Muscle of back (tissue), 13 donors: ENCODE data around the gene VSX2. TPM values are rescaled to one million over a fixed set of nuclear protein-coding genes. Genes with fewer than 3 reads are reported as not detected.

Source experiments
- DNase-seq, 3 donors: peaks; one replicate each; pipeline versions ENCODE4 v3.0.0 to v3.0.0-alpha.2; 2013
- long read RNA-seq, 9 donors: transcript quantifications; one replicate each; lab custom pipeline, GENCODE V29; 2026
- polyA plus RNA-seq, 10 donors: library from polyadenylated mRNA; unstranded; fragments of 120-200 nt; gene quantifications; one replicate each; pipeline ENCODE4 v1.2.1, GENCODE V29; 2013; ENCODE audit not compliant: insufficient read length in 10 of 10

VSX2 gene
- polyA plus RNA-seq, result under 1 TPM in 1 of 10 donors, not detected in 9; 0.04 TPM
- long read RNA-seq, donor 1, result 0 reads
- long read RNA-seq, donor 2, result 0 reads
- long read RNA-seq, donor 3, result 0 reads
- long read RNA-seq, donor 4, result 0 reads
- long read RNA-seq, donor 5, result 0 reads
- long read RNA-seq, donor 6, result 0 reads
- long read RNA-seq, donor 7, result 0 reads
- long read RNA-seq, donor 8, result 0 reads
- long read RNA-seq, donor 9, result 0 reads

DNA sequence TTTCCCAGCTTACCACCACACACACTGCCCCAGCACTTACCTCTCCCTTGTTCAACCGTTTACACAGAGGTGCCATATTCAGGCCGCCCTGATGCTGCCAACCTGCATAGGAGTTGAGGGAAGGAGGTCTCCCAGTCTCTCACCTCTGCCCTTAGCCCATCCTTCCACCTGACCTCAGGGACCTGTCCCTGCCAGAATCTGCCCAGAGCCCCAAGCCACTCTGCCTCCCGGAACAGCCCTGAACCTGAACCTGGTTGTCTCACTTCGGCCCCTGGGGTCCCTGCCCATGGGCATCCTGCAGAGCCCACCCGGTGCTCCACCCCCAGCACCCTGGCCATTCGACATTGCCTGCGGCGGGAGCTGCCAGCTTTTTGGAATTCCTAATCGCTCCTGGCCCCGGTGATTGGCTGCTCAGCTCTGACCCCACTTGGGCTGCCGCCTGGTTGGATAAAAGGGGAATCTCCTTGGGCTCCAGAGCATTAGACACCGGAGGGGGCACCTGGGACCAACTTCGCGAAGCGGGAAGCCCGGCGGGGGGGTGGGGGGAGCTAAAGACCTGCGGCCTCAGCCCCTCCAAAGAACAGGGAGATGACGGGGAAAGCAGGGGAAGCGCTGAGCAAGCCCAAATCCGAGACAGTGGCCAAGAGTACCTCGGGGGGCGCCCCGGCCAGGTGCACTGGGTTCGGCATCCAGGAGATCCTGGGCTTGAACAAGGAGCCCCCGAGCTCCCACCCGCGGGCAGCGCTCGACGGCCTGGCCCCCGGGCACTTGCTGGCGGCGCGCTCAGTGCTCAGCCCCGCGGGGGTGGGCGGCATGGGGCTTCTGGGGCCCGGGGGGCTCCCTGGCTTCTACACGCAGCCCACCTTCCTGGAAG is at the start of gene VSX2:
TSS of gene VSX2 (plus strand) at position 476 of the 874 bp plus-strand sequence. CDS start at position 589, 113 bp downstream.
- DNase-seq, result no peak

DNA sequence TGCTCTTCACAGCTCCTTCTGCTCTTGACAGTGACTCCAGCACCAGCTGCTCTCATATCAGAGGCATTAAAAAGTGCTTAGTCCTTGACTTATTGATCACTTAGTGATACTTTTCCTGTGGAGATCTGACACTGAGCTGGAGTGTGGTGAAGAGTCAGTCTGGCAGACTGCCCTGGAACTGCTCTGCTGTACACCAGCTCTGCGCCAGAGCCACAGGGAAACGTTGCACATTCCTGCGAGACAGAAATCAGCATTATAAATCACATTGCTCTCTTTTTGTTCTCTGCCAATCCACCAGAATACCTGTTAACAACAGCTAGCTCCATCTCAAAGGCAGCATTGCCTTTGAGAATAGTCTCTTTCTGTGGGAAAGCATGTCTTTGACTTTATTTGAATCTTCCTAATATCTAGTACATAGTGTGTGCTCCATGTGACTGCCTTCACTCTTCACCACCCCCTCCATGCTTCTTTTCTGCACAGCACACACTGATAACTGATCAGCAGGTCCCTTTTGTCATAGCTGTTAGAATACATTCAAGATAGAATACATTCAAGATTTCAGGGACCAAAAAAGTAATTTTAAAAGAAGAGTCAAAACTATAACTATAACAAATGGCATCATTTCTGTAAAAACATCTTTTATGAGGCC is 48.2 kb upstream of the VSX2 start:
- DNase-seq, result no peak

DNA sequence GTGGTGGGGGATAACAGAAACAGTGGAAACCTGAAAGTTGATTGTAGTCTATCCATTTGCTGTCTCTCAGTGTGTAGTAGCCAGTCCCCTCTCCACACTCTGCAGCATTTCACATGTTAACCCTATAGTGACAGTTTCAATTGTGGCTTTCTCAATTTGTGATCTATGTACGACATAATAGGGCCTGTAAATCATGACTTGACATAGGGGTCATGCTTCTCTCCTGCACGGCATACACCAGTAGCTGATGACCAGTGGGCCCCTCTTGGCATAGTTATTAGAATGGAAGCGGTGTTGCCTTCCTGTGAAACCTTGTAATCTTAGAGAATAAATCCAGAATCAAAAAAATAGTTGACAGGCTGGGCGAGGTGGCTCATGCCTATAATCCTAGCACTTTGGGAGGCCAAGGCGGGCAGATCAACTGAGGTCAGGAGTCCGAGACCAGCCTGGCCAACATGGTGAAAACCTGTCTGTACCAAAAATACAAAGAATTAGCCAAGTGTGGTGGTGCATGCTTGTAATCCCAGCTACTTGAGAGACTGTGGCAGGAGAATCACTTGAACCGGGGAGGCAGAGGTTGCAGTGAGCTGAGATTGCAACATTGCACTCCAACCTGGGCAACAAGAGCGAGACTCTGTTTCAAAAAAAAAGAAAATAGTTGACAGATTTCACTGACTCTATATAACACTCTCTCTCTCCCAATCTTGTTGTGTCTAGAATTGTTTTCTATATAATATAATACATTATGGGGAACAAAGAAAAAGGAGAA is 44.6 kb upstream of the VSX2 start:
- DNase-seq, result no peak

DNA sequence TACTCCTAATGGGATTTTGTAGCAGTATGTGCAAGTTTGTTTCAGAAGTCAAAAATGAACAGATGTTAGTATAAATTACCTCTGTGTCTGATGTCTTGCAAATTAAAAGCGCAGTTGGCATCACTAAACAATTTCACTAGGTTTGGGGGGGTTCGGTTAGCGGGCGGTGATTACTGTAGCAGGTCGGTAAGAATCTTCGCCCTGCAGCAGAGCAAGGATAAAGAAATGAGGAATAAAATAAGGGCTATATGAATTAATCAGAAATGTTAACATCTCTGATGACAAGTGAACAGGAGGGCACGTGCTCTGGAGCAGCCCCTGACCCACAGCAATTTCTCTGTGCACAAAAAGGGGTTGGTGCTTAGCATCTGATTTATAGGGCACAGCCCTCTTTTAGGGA is 43.6 kb upstream of the VSX2 start:
- no peak for DNase-seq

DNA sequence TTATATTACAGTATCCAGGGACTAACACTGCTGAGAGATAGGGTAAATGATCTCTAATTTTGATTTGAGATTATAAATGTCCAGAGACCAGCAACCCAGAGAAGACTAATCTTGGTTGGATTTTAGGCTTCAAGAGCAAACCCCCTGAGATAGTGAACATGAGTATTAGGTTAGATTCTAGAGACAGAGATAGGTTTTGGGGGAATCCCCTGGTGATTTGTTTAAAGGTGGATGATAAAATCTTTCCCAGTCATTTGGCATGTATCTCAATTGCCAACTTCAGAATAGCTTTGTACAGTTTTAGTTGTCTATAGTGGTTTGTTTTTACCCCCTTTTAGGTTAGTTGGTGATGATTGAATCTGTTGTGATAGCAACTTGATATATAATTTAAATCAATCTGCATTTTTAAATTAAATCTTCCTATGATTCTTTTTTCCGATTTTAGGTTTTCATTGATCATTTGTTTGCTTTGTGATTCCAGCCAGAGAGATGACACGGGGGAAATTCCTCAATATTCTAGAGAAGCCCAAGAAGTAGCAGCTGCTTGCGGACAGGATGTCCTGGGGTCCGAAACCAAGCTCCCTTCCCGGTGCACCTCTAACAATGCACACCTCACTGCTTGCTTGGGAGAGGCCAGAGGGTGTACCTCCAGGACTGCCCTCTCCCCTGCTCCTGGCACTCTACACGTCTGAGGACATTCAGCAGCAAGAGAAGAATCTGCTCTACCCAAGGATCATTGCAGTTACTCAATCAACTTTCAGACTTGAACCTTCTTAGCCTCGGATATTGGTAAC is 40.6 kb upstream of the VSX2 start:
- no peak for DNase-seq

DNA sequence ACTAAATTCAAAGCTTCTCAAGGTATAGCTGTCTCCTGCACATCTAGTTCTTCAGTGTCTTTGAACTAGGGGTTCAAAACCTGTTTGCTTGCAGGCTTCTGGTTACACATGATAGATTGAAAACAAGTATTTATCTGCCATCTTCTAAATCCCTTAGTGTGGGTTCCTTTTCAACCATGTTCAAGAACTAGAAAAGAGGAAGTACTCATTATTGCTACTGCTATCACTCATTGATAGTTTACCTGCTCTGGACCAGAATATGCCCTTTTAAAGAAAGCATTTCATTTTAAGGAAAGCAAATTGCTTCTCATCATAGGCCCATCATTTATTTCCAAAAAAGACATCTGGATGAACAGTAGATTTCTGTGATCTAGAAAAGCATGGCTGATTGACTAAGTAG is 37.1 kb upstream of the VSX2 start:
- no peak for DNase-seq

DNA sequence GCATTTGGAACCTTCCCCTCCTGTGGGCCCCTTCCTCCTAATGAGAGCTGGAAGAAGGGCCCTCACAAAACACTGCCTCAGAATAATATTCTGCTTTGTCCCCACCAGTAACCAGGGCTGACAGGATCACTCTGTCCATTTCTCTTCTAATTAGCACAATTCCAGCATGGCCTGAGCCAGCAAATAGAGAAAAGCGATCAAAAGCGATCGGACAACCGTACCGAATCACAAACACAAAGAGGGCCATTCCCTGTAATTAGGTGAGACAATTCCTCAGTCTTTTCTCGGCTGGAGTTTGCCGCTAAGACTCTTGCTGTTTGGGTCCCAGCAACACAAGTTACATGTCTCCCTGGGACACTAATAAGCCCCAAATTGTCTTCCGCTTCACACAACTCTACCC is 35.6 kb upstream of the VSX2 start:
- no peak for DNase-seq

DNA sequence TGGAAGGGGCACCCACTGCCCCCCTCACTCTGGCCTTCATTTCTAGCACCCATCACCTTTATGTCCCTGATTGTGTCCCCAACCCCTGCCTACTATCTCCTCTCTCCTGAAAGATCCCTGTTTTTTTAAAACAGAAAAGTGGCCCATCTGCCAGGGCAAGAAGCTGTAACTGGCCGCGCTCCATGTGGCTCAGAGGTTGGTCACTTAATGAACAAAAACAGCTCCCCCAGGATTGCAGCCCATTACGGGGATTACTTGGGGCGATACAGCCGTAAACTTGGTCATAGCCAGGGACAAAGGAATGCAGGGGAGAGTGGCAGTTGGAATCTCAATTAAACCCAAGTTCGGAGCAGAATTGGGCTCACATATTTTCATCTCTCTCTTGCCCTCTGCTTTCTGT is 34.8 kb upstream of the VSX2 start:
- DNase-seq, result no peak

DNA sequence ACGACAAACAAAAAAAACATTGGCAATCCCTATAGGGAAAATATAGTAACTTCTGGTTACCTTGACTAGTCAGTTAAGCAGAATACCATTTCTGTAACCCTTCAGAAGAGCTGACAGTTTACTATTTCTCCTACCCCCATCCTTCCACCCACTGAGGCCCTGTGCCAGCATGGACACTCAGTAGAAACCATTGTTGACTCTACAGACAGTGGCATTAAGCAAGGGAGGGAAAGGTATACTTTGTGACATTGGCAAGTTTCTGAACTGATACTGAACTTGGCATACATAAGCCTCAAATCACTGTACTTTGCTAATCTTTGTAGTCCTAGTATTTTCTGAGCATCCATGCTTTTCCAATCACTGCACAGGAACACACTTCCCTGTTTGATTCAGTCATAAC is 33.4 kb upstream of the VSX2 start:
- no peak for DNase-seq

DNA sequence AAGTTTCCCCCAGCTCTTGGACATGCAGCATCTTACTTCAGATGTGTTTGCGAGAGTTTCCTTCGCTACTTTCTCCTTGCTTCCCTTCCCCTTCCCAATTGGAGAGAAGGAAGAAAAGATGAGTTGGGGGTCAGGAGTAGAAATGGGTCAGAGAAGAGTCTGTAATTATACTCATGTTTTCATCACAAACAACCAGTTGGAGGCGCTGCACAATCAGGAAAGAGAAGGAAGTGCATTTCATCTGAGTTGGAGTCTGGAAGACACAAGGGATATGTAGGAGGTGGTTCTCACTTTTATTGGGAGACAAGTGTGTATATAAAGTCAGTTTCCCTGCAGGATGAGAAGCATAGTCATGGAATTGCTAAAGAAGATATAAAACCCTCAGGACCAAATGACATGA is 31.3 kb upstream of the VSX2 start:
- no peak for DNase-seq

DNA sequence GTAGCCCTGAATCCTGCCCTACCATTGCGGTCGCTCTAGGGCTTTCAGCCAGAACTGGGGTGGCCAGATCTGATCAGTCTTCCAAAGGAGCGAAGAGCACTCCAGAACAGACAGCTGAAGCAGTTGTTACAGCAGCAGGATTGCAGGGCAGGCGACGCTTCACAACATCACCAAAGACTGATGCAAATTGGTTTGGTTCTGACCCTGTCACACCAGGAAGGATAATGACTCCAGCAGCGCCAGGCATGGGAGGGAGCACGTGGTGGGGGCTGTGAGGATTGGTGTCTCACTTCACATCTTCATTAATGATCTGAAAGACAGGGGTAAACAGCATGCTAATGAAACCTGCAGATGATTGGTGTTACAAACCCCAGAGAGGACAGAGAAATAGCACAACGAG is 30.6 kb upstream of the VSX2 start:
- DNase-seq, result no peak

DNA sequence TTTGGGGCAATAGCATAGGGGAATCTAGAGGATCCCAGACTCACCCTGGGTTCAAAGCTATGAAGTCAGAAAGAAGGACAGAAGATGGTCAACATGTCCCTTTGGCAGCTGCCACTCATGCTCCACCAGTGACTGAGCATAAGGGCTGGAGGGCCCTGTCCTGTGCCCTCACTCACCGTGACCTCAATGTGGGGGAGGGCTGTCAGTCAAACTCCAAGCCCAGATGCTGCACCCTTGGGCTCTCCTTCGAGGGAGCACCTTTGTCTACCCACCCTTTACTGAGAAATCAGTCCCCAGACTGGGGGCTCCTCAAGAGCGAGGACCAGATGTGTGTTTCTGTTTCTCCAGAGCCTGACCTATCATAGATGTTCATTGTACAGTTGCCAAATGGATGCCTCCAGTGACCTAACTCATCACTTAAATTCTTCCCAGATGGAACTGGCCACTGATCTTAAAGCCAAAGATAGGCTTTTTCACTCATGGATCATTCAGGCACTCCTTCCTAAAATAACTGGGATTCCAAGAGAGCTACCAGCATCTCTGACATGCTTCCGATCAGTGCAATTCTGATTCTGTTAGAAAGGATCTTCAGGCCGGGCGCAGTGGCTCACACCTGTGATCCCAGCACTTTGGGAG is 27.2 kb upstream of the VSX2 start:
- no peak for DNase-seq

DNA sequence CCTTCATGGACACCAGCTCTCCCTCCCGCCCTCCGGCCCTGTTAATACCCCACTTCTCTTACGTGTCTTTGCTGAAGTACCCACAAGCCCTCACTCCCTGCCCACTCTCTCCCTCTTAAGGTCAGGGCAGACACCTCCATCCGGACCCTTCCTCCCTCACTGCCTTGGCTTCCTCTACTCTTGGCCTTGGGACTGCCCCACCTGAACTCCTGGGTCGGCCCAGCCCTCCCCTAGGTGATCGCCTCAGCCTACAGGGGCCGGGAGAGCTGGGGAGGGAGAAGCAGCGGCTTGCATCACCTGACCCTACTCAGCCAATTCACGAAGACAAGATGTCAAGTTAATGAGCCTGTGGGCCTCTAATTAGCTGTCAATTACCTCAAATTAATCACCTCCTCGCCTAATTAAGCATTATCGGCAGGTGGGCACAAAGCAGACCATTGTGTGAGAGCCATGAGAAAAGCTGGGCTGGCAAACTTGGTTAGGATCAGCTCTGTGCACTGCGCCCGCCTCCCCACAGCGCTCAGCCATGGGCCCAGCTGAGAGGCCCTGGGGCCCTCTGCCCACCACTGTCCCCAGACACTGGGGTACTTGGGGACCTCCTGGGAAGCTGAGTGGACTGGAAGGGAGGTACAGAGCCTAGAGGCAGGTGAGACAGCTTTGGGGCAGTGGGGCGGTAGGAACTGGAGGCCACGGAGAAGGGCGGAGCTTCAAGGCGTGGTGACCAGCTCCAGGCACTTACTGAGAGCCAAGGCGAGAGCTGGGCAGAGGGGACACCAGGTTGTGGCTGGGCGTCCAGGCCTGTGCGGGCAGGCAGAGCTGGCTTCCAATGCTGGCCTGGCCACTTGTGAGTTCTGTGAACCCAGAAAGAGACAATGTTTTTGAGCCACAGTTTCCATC is 25.1 kb upstream of the VSX2 start:
- DNase-seq, result no peak

DNA sequence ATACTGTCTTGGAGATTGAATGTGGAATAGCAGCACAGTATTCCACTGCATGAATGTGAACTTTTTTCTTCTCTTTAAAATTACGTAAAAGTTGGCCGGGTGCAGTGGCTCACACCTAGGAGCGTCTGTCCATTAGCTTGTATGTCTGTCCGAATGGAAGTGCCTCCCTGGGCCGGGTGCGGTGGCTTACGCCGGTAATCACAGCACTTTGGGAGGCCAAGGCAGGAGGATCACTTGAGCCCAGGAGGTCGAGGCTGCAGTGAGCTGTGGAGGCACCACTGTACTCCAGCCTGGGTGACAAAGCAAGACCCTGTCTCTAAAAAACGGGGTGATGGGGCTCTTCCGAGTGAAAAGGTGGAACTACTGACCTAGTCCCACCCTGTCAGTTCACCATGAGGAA is 22.6 kb upstream of the VSX2 start:
- DNase-seq, result no peak

DNA sequence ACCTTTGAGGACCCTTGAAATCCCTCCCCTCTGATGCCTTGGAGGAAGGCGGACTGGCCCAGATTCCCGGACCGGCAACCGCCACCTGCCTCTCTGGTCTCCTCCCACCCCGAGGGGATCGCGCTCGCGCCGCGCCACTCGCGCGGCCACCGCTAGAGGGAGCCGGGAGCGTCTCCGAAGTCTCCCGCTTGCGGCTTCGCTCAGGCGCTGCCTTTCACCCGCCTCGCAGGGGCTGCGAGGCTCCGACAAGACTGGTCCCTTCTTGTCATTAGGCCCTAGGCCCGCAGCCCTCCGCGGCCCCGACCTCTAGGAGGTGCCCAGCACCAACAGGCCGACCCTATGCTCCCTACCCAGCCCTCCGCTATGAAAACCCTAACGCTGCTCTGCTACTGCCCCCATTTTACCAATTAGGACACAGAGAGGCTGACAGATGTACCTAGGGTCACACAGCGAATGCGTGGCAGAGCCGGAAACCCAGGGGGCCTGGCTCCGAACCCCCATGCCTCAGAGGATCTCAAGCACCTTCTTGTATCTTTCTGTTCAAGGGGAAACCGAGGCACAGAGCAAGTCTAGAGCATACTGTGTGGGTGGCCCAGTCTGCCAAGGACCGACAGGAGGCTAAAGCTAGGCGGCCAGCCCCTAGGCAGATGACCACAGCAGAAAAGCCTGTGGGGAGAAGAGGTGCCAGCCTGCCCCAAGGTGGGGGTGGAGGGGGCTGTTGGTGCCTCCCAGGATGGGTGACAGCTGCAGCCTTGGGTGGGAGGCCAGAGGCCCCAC is 21.4 kb upstream of the VSX2 start:
- DNase-seq, result peak; percentile 20 to 77 (median 69)

DNA sequence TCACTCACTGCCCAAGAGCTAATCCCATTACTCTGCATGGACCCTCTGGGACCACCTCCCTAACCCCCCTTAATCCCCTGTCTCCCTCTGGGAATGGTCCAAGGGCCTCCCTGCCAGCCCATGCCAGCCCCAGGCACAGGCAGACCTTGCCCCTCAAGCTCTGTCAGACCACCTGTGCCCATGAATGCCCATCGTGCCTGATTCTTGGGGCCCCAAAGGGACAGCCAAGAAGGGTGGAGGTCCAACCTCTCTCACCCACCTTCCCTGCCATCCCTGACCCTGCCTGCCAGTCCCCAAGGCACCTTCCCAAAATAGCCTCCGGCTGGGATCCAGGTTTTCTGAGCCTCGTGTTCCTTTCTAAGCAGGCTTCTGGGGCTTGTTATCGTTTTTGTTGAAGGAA is 20.8 kb upstream of the VSX2 start:
- no peak for DNase-seq

DNA sequence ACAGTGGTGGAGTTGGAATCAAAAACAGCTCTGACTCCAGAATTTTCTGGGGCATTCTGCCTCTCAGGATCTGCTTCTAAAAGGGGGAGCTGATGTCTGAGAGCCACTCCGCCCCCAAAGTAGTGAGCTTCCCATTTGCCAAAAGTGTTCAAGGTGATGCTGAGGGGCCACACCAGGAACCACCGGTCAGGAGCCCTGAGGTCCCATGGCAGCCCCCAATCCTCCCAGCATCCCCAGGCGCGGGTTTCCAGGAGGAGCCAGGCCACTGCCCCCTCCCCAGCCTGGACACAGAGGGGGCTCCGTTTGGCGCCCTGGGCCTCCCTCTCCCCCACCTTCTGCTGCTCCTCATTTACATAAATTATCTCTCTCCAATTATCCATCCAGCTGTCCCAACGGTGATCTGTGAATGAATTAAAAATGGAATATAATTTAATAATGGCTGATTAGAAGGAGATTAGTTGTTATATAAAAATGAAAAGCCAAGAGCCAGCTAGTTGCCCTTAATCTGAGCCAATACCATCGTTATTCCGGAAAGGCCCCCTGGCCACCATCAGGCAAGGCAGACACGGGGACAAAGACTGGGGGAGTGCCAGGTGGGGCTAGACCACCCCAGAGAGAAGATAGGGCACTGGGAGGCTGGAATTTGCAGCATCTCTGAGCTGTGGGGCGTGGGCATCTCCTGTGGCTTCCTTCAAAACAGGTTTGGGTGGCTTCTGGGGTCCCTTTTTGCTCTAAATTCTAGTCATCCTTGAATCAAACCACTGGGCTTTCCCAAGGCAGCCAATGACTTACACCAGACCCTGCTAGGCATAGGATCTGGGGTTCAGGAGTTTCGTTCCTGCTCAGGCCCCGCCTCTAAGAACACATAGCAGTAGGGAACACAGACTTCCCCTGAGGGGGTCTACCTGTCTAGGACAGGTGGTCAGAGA is 19.7 kb upstream of the VSX2 start:
- DNase-seq, result no peak

DNA sequence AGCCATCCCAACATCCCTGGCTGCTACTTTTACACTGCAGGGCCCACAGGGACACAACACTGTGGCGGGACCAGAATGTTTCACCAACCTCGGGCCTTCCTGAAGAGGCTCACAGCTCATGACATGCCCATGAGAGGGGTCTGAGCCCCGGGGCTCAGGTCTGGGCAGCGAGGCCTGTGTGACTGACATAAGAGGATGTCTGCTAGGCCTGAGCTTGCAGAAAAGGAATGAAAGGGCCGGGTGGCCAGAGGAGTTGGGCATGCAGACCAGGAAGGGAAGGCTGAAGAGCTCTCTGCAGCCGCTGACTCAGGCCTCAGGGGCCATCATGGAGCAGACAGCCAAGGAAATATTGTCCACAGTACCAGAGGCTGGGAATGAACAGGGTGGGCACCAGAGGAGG is 18.3 kb upstream of the VSX2 start:
- DNase-seq, result no peak
